Inferior parietal cortex (tissue), 1 donor: Measurements from ENCODE around the gene FKBP3.
A peak's percentile ranks its signal among the peaks of the same experiment; 100 is the strongest.
"Not testable (repeated sequence)": the region's sequence is repeated elsewhere in the genome, so short reads cannot be mapped to it uniquely, and the experiment has no call there.

Experiments used
- DNase-seq: peaks from one replicate; pipeline ENCODE4 v3.0.0-alpha.2; 2016; ENCODE audit errors: extremely low spot score

Gene FKBP3

DNA sequence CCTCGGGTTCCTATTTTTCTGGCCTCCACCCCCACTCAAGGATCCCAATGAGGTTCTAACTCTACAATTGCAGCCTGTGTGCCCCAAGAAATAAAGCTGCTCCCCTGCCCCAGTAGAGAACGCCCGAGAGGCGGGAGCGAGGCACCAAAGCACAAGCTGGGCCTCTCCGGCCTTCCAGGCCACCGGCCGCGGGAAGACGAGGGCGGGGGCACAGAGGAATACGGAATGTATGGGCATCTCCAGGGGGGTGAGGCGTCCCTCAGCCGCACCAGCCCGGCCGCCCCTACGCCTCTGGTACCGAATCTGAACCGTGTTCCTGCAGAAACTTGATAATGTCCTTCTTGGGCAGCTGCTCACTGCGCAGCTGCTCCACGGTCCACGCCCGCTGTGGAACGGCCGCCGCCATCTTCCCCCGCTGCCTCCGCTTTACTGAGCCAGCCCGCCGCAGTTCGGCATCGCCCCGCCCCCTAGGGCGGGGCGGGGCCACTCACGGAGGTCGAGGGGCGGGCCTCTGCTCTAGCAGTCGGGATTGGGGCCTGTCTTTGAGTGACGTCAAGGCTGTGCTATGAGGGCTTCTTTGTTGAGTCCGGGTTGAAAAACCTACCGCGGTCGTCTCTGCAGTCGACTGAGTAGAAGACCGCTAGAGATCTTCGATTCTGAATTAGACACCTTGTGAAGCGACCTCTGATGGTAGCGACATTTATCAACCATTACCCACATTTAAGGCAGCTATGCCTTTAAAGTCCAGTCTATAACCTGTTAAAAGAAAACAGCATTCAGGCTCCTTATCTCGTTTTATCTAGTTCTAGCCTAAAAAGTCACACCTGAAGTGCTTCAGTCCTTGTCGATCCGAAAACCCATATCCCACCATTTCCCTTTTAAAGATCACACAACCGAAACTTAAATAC is at the start of gene FKBP3:
TSS of gene FKBP3 (minus strand) at position 431 of the 908 bp plus-strand sequence. CDS start at position 406, 25 bp downstream.
- peak; percentile 98 for DNase-seq

DNA sequence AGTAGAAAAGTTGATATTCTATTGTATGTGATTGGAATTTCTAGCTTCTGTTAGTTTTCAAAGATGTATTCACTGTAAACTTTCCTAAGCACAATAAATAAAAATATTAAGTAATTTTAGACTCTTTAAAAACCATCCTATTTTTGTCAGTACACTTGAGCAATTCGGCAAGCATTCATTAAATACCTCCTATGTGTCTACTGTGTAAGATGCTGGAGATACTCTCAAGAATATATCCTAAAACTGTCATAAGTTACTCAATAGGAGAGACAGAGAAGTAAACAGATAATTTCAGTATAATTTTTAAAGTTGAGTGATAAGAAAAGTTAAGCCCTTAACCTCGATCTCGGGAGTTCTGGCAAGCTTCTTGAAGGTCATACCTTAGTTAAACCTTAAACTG is 47.5 kb upstream of the FKBP3 start:
- DNase-seq, result no peak

DNA sequence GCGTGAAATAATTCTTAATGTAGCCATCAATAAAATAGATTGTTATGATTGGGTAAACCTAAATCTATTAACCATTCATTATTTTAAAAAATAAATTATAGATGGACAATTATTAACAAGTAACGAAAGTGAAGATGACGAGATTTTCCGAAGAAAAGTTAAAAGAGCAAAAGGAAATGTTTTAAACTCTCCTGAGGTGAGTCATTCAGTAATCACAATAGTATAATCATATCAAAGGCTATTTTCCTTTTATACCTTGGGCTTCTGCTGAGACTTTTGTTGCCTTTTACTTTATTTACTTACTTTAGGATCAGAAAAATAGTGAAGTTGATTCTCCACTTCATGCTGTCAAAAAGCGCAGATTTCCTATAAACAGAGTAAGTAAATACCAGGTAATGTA is 47.0 kb upstream of the FKBP3 start:
- DNase-seq, result no peak

DNA sequence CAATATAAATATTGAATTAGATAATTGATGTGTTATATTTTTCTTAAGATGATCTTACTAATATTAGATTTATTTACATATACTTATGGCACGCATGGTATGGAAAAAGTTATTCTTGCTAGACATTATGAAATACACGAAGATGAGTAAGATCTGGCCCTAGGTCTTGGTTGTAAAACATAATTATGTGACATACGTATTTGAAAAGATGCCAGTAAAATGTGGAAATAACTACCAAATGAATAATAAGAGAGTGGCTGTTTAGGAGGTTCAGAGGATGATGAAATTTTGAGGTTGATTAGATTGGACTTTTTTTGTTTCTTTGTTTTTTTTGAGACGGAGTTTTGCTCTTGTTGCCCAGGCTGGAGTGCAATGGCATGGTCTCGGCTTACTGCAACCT is 42.8 kb upstream of the FKBP3 start:
- DNase-seq, result no peak

DNA sequence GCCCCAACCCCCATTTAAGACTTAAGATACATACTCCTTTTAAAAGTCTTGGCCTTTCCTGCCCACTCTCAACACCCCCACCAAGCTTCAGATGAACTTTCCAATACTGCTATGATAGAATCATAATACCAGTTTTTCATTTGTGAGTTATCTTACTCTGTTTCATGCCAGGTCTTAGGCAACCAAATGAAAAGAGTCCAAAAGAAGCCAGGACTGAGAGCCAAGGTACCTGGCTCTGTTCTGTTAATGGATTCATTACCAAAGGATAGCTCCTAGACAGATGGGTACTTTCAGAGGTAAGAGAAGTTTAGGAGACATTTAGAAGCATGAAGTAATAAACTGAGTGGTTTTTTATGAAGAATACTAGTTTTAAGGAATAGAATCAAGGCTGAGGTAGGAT is 35.6 kb upstream of the FKBP3 start:
- DNase-seq, result no peak

DNA sequence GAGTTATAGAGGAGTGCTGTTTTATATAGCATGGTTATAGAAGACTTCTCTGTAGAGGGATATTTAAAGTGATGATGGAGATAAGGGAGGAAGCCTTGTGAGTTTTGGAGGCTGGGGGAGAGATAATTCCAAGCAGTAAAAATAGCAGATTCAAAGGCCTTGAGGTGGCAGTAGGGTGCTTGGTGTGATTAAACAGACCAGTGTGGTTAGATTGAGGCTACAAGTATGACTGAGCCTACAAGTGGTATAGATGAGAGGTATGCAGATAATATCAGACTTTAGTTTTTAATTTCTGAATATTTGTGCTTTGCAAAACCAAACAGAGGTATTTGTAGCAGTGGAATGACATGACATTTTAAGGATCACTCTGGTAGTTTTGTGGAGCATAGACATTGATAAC is 21.8 kb upstream of the FKBP3 start:
- no peak for DNase-seq

DNA sequence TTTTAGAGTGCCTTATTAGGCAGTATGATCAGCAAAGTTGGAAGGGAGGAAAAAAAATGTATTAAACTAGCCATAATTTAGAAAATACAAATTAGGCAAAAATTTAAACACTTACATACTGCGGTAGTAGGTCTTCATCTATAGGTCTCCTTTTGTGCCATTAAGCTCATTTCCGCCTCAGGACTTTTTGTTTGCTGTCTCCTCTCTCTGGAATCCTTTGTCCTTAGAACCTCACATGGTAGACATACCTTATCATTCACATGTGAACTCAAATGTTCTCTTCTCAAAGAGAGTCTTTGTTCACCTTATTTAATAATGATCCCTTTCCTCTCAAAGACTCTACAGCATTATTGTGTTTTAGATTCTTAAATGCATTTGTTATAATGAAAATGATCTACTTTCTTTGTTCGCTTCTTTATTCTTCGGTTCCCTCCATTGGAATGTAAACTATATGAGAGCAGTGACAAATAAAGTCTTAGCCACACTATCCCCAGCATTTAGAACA is 16.2 kb upstream of the FKBP3 start:
- no peak for DNase-seq

DNA sequence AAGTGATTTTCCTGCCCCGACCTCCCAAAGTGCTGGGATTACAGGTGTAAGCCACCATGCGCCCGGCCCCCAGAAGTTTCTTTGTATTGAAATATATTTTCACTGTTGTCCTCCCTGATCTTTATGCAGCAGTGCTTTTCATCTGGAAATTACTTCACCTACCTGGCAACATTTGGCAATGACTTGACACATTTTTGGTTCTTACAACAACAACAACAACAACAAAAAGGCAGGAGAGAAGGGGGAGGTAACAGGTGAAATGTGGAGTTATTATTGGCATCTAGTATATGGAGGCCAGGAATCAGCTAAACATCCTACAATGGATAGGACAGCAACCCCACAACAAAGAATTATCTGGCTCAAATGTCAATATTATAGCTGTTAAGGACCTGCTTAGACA is 15.3 kb upstream of the FKBP3 start:
- no peak for DNase-seq

DNA sequence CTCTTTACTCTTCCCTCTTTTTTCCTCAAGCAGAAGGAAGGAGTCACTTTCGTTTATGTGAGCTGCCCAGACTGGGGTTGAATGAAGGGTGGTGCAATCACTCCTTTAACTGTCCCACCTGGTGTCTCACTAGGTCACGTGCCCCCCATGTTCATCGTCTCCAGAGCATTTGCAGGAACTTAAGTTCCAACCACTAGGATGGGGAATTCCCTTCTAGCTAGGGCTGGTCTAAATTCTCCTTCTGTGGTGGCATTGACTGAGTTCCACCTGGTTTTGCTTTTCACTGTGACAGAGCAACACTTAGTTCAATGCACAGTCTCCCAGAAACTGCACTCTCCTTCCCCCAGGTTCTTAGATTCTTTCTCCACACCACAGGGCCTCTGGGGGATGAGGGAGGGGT is 10.9 kb upstream of the FKBP3 start:
- DNase-seq, result no peak

DNA sequence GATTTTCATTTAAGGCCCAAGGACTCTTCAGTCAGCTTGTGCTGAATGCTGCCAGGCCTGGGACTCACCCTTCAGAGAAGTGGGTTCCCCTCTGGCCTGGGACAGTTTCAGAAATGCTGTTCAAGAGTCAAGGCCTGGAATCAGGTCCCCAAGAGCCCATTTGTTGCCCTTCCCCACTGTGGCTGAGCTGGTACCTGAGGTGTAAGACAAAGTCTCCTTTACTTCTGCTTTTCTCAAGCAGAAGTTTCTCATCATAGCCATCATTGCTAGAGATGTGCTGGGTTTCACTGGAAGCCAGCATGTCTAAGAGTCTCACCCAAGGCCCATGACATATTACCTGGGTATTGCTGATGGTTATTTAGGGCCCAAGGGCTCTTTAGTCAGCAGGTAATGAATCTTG is 10.4 kb upstream of the FKBP3 start:
- DNase-seq, result no peak

DNA sequence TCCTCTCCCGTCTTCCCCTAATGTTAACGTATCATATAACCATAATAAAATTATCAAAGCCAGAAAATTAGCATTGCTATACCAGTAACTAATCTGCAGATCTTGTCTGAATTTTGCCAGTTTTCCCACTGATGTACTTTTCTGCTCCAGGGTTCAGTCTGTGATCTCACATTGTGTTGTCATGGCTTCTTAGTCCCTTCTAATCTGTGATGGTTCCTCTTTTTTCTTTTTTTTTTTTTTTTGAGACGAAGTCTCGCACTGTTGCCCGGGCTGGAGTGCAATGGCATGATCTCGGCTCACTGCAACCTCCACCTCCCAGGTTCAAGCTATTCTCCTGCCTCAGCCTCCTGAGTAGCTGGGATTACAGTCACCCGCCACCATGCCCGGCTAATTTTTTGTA is 7.8 kb upstream of the FKBP3 start:
- DNase-seq, result not testable (repeated sequence)

DNA sequence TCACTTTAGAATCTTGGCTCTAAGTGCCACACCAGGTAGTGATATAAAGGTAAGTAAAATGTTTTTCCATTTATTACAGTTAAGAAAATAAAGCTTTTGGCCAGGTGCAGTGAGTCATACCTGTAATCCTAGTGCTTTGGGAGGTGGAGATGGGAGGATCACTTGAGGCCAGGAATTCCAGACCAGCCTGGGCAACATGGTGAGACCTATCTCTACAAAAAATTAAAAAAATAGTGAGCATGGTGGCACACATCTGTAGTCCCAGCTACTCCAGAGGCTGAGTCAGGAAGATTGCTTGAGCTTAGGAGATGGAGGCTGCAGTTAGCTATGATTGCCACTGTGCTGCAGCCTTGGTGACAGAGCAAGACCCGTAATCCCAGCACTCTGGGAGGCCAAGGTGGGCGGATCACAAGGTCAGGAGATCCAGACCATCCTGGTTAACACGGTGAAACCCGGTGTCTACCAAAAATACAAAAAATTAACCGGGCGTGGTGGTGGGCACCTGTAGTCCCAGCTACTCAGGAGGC is 6.4 kb upstream of the FKBP3 start:
- no peak for DNase-seq

DNA sequence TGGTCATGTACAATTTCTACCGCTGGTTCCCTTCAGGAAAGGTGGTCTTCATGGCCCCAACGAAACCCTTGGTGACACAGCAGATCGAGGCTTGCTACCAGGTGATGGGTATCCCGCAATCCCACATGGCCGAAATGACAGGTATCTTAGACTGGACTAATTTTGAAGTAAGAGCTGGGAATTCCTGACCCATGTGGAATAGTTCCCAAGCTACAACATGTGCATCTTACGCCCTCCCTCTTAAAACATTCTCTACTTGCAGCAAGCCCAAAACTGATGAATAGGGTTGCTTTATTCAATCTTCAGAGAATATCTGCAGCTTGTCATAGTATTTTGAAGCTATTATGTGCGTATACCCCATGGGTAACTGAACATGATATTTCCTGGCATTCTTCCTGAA is 2.1 kb upstream of the FKBP3 start:
- no peak for DNase-seq

DNA sequence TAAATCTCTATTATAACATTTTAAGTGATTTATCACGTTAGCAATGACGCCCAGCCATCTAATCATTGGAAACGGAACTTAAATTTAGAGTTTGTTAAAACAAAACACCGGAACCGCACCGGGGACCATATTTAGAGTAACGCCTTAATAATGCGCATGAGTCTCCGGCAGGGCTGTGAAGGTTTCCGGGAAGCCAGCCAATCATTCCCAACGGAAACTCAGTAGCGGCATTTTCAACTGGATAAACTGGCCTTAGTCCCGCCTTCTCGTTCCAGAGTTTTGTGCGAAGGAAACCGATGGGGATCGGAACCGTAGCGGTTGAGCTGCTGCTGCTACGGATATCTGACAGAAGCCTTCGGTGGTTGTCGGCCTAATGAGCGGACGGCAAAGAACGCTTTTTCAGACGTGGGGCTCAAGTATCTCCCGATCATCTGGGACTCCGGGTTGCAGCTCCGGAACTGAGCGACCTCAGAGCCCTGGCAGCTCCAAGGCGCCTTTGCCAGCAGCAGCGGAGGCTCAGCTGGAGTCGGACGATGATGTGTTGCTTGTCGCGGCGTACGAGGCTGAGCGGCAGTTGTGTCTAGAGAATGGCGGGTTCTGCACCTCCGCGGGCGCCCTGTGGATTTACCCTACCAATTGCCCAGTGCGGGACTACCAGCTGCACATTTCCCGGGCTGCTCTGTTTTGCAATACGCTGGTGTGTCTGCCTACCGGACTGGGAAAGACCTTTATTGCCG is 1.5 kb upstream of the FKBP3 start, which contains the start of gene FANCM:
TSS of gene FANCM (plus strand) at position 272 of the 737 bp plus-strand sequence. CDS start at position 374, 102 bp downstream.
- DNase-seq, result peak; percentile 99

DNA sequence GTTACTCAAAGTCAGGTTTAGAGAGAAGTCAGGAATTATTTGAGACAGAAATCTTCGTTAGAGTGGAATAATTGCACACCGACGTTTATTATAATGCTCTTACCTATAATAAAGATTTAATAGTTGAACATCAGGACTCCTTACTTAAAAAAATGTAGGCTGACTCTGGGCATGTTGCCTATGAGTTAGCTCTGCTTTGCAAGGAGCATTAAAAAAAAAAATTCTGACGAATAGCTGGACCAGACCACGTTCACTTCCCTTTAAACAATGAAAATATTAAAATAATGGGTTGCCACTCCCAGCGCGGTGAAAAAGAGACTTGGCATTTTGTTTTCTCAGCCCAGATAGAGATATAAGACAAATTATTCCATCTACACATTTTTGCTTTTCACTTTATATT is 875 bp upstream of the FKBP3 start:
- no peak for DNase-seq

DNA sequence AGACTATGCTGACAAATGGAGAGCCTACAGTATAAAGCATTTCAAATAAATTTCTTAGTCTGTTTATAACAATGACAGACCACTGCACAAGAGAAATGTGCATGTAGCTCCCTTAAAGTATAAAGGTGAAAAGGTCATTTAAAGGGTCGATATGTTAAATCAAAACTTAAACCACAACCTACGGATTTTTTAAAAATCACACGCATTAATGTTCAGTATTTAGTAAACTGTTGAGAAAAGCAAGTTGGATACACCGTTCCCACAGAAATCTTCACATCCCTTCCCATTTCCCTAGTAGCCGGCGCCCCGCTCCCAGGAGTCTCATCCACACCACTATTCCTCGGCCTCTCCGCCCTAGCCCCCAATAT is 614 bp downstream of the FKBP3 start:
- DNase-seq, result no peak

DNA sequence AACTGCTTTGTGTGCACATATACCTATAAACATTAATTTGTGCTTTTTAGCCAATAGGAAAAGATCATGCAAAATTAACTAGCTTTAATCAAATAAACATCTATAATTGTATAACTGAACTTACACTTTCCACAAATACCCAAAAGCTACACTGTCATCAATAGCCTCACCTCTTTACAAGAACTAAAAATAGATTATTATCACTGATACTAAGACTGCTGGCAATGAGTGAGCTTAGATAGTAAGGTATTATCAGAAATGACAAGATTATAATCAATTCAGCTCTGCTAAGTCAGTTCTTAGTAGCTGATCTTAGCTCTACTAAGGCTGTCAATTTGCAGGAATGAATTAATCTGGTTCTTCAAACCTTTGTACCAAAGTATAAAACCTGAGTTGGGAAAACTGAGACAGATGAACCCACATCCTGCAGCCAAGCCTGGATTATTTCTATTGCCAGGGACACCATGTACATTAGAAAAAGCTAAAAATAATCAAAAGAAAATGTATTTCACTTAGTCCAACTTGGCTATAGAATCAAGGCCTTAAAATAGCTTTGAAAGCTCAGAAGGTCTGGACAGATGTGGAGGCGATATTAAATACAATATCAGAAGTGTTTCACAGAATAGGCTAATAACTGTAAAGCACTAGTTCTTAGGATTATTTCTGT is 5.2 kb downstream of the FKBP3 start:
- DNase-seq, result no peak

DNA sequence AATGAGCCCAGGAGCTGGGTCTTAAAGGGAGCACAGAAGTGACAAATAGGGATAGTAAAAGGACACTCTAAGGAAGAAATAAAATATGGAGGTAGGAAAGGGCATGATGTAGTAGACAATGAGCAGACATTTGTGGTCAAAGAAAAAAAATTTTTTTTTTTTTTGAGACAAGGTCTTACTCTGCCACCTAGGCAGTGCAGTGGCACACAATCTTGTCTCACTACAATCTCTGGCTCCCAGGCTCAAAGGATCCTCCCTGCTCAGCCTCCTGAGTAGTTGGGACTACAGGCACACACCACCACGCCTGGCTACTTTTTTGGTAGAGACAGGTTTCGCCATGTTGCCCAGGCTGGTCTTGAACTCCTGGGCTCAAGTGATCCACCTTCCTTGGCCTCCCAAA is 8.5 kb downstream of the FKBP3 start:
- no peak for DNase-seq

DNA sequence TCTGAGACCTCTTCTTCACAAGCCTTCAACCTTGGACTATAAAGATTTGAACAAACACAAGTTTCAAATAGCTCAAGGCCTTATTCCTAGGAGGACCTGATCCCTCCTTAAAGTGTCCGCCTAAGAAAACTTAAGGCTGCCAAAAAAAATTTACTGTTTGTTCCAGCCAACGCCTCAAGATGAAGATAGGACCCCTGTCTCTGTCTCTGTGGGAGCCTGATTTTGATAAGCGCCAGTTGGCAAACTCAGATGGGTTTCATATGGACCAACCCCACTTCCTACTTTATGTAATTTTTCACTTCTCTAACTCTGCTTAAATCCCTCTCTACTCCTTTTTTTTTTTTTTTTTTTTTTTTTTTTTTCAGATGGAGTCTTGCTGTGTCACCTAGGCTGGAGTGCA is 11.0 kb downstream of the FKBP3 start:
- no peak for DNase-seq

DNA sequence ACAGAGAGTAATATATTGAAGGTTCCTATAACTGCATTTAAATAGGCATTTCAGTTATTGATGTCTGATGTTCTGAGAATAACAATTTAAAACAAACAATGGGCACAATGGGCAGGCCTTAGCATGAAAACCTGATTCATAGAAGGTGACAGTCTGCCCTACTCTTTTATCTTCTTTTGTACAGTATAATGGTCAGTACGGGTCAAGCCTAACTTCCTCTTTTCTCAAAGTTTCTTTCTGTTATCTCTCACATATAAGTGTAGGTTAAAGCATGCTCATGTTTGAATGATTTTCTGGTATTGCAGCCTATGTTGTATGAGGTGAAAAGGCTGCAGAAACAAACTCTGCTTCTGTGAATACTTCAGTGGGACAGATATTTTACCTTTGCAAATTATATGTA is 14.2 kb downstream of the FKBP3 start:
- no peak for DNase-seq

DNA sequence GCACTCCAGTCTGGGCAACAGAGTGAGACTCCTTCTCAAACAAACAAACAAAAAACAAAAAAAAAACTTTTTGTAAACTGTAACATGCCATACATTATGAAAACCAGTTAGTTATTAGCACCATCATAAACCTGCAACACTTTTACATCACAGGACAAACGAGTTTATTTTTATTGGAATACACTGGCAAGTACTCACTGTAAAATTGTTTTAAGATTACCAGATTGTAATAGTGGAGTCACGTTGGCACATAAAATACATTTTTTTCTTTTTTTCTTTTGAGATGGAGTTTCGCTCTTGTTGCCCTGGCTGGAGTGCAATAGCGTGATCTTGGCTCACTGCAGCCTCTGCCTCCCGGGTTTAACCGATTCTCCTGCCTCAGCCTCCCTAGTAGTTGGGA is 15.7 kb downstream of the FKBP3 start:
- DNase-seq, result no peak

DNA sequence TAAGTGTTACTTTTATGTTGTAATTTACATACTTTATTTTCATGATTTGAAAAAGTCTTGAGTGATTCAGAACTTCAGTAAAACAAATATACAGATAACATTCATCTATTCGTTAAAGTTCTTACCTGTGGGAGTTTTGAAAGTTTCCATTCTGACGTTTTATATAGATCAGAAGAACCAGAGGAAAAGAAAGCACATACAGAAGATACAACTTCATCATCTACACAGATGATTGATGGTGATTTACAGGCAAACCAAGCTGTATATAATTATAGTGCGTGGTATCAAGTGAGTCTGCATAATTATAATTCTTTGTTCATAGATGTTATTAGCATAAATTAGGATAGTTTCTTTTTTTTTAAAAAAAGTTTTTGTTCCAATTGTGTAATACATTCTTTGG is 20.0 kb downstream of the FKBP3 start:
- DNase-seq, result no peak
